NCI-H510A treated with DMSO at 0.1 percent for 48 hours (cell line): ENCODE data around the gene ADSS1.

Experiments used
- DNase-seq: peaks from one replicate; lab custom pipeline; 2025; lab: John Stamatoyannopoulos, UW

ADSS1 gene

DNA sequence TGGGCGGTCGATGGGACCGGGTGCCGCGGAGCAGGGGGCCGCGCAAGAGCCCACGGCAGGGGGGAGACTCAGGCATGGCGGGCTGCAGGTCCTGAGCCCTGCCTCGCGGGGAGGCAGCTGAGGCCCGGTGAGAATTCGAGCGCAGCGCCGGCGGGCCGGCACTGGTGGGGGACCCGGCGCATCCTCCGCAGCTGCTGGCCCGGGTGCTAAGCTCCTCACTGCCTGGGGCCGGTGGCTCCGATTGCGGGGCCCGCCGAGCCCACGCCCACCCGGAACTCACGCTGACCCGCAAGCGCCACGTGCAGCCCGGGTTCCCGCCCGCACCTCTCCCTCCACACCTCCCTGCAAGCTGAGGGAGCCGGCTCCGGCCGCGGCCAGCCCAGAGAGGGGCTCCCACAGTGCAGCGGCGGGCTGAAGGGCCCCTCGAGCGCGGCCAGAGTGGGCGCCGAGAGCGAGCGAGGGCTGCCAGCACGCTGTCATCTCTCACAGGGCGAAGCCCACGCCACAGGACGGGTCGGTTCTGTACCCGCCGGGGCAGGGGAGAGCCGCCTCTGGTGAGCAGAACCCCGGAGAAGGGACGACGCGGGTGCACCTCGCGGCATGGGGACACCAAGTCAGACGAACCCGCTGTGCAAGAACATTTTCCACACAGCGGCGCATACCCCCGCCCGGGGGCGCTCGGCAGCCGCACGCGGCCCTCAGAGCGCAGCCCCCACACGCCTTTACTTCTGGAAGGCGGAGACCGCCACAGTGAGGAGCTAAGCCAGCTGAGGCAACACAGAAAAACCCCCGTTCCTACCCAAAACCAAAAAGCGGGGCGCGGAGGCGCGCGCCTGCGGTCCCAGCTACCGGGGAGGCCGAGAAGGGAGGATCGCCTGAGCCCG, 27.8 kb downstream of the ADSS1 start:
- DNase-seq: peak; percentile 51

DNA sequence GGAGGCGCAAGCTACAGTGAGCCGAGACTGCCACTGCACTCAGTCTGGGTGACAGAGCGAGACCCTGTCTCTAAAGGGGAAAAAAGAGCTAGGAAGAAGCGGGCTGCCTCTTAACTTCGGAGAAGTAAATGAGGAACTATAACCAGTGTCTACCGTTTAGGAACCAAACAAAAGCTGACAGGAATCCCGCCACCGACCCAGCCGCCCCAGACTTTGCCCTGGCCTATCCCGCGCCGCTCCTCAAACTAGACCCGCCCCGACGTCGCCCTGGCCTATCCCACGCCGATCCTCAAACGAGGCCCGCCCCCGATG, 28.4 kb downstream of the ADSS1 start:
- no peak for DNase-seq

DNA sequence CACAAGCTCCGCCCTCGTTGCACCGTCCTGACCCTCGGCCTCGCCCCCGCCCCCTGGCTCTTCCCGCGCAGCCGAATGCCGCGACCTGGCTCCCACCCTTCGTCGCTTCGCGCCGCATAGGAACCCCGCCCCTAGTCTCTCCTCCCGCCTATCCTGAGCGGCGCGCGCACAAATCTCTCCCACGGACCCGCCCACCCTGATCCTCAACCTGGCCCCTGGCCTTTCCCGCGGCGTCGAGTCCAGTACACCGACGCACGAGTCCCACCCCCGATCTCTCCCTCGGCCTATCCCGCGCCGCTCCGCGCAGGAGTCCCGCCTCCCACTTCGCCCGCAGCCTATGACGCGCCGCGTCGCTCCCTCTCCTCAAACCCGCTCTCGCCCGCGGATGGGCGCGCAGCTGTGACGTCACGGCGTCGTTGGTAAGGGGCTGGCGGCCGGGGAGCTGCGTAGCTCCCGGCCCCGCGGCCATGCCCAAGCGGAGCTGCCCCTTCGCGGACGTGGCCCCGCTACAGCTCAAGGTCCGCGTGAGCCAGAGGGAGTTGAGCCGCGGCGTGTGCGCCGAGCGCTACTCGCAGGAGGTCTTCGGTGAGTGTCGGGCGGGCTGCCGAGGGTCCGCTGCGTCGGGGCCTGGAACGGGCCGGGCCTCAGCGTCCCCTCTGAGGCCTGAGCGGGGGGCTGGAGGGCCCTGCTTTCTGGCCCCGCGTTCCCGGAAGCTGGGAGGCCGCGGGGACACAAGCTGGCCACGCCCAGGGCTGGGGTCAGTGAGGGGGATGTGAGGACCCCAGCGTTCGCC, 28.9 kb downstream of the ADSS1 start, which contains the start of gene SIVA1:
SIVA1 (plus strand) TSS at position 413 of the 793 bp plus-strand sequence; CDS start at position 468, 55 bp downstream.
- DNase-seq: peak; percentile 98

DNA sequence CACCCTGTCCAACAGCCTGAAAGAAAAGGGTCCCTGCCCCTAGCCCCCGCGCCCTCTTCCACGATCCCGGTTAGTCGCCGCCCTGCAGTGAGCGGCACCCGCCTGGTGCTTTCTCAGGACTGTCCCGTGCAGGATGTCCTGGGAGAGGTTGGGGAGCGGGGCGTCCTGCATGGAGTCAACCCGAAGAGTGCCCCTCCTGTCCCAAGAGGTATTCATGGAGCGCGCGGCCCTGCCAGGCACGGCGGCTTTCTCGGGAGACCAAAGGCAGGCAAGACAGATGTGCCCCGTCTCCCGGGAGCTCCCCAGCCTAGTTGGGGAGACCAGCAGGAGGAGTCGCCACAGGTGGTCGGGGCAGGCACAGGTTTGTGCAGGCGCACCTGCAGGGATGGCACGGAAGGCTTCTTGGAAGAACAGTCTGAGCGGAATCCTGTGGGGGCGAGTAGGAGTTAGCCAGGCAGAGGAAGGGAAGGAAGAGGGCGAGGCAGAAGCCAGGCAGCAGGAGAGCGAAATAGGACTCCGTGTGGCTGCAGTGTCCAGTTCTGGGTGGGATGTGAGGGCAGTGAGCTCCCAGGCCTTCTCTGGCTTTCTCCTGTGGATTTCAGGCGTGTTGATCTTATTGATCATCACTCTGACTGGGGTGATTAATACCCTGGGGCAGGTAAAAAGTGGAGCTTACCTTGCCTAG, 29.6 kb downstream of the ADSS1 start:
- DNase-seq: no peak

DNA sequence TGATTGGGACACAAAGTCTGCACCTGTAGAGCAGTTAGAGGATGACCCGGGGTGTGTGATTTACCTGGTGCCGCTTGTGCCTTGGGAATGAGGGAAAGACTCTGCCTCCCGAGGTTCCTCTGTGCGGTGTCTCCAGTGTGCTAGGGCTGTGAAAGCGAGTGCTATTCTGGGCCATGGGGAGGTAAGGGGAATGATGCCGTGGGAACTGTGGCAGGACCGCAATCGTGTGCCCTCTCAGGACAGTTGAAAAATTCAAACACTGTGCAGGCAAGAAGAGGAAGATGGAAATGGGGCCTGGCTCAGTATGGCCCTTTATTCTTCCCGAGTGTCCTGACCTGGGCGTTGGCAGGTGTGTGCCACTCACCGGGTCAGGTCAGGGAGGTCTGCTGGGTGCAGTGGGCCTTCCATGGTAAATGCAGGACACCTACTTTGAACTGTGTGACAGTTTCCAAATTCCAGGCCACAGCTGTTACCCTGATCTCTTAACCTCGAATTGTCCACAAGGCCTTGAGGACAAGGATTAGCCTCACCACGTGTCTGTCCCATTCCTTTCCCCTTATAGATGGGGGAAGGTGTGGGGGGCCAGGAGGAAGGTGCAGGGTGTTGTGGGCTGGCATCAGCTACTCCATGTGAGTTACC, 30.3 kb downstream of the ADSS1 start:
- no peak for DNase-seq

DNA sequence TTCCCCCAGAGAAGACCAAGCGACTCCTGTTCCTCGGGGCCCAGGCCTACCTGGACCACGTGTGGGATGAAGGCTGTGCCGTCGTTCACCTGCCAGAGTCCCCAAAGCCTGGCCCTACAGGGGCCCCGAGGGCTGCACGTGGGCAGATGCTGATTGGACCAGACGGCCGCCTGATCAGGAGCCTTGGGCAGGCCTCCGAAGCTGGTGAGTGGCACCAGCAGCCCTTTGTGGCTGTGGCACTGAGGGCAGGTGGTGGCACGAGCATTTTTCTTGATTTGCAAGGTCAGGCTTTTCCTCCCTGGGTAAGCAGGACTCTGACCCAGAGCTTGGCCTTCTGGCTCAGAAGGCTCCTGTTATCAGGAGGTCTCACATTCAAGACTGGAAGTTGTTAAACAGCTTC, 31.6 kb downstream of the ADSS1 start:
- DNase-seq: no peak

DNA sequence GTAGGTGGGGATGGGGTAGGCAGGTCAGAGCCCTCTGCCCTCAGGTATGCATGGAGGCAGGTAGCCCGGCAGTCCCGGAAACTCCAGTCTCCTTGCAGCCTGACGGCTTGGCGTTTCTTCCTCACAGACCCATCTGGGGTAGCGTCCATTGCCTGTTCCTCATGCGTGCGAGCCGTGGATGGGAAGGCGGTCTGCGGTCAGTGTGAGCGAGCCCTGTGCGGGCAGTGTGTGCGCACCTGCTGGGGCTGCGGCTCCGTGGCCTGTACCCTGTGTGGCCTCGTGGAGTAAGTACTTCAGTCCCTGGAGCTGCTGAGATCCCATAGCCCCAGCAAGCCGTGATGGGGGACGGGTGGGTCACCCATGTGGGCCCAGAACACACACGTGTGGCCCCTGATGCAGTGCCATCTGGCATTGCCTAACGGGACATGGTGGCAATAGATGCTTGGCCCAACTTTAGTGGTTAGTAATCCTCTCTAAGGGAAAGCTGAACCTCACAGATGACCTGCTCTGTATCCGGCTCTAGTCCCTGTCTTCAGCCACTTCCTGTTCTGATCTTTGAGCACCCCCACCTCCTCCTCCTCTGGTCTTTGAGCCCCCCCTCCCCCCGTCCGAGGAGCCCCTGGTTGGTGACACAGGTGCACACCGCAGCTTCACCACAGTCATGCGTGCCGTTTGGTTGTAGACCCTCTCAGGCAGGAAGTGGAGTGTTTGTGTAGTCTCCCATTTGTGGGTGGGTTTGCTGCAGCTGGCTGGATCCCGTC, 32.6 kb downstream of the ADSS1 start:
- DNase-seq: no peak

DNA sequence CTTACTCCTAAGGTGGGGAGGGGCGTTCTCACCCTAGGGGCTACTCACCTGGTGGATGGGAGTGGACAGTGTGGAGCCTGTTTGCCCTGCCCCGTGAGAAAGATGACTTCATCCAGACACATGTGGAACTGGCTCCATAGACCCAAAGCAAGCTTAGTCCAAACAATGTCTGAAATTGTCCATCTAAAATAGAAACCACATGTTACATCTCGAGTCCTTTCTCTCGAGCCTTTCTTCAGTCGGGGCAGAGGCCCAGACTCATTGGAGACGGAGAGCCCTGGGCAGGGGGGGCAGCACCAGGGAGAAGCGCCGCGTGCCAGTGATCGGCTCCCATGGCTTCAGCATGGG, 33.2 kb downstream of the ADSS1 start:
- DNase-seq: no peak

DNA sequence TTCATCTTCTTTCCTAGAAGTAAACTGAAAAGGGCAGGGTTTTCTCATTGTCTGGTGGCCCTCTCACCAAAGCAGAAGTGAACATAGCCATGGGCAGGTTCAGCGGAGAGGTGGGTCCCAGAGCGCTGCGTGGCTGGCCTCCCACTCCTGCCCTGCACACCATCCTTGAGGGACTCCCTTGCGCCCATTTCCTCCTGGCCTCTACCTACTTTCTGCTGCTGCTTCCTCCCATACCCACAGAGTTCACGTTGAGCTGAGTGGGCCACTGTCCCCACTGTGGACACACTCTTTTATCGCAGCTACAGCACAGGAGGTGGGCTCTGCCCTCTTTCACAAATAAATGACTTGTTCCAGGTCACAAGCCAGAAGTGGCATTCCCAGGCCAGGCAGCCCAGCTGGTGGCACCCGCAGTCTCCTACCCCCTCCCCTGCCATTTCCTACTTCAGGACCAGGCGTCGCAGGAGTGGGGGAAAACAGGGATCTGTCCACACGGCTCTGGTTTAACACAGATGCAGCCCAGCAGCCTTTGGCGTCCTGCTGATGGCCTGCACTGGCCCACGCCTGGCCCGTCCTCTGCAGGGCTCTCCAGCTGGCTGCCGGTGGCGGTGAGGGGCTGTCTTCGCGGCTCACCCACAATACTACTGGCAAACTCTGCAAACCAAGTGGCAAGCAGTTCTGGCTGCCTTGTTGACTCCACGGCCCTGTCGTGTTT, 33.8 kb downstream of the ADSS1 start:
- DNase-seq: no peak

DNA sequence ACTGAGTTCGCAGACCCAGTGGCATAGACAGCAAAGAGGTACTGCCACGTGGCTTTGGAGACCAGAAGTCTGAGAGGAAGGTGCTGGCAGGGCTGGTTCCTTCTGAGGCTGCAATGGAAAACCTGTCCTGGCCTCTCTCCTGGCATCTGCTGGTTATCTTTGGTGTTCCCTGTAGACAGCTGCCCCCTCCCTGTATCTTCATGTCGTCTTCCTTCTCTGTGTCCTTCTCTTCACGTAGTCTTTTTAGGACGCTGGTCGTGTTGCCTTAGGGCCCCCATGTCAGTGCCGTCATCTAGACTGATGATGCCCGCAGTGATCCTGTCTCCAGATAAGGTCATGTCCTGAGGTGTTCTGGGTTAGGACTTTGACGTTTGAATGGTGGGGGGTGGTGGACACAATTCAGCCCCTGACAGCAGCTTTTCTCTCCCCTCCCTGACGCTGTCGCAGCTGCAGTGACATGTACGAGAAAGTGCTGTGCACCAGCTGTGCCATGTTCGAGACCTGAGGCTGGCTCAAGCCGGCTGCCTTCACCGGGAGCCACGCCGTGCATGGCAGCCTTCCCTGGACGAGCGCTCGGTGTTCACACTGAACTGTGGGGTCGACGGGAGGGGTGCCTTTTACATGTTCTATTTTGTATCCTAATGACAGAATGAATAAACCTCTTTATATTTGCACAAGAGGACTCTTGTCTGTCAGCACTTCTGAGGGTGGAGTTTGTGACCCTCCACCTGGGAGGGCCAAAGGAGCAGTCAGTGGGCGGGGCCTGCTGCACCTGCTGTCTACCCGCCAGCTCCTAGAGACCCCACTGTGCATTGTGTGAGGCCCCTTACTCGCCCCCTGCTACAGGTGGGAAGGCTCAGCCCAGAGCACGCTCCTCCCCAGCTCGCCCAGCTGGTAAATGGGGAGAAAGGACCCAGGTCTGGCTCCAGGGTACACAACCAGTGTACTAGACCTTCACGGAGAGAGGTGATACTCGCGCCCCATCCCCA, 35.2 kb downstream of the ADSS1 start:
- no peak for DNase-seq

DNA sequence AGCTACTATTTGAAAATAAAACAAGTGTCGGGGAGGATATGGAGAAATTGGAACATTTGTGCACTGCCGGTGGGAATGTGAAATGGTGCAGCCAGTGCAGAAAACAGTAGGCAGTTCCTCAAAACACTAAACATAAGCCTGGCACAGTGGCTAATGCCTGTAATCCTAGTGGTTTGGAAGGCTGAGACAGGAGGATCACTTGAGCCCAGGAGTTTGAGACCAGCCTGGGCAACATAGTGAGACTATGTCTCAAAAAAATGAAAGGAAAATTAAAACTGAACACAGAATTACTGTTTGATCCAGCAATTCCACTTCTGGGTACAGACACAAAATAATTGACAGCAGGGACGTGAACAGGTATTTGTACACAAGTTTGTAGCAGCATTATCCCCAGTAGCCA, 41.5 kb downstream of the ADSS1 start:
- no peak for DNase-seq

DNA sequence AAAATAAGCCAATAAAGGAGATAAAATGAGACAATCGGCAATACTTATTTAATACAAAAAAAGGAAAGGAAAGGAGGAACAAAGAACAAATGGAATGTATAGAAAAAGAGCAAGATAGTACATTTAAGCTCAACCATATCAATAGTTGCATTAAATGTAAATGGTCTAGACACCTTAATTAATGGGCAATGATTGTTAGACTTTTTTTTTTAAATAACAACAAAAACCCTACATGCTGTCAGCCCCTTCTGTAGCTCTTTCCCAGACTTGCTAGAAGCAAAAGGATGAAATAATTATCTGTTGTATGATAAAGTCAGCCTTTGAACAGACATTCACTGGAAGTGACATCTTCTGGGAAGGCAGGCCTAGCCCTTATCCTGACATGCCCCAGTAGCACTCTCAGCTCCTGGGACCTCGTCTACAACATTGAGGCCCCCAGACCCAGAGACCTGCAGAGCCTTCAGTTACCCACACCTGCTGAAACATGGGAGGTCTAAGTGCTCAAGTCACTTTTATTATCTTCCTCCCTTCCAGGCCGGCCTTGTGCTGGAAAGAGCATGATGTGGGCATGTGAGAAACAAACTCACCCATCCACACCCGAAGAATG, 42.3 kb downstream of the ADSS1 start:
- DNase-seq: no peak

DNA sequence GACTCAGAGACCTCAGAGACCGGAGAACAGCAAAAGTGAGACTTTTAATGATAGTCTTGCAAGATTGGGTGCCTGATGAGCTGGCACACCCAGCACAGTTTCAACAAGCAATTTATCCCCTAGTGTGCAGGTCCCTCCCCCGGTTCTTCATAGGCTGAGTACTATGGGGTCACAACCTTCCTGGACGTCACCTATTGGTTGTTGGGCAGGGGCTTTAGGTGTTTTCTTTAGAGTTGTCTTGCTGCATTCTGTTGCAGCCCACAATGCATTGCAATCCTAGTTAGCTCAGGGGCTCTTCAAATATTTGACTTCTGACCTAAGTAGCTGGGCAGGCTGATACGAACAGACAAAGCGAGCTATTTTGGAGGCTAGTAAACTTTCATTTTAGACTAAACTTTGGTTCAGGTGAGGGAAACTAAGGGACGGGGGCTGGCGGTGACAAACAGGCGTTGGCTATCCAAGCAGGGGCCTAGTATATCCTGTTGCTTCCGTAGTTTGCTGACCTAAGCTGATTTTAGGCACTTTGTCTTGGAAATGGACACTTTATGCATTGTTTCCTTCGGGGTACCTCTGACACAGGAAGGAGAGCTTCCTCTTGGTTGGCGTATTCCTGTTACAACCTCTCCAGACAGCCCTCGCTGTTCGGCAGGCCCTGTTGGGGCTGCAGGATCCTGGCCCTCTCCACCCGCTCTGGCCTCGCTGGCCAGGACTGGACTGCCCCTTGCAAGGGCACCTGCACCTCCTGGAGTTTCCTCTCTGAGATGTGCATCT, 43.0 kb downstream of the ADSS1 start:
- DNase-seq: no peak

DNA sequence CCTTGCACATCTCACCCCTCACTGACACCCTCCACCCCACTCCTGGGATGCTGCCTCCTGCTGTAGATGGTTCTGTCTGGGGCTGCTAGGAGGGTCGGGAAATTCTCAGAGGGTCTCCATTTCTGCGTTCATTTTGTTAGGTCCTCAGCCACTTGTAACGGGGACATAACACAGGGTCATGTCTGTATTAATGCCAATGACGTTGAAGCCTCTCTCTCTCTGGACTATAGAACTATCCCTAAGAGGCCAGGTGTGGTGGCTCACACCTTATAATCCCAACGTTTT, 43.5 kb downstream of the ADSS1 start:
- no peak for DNase-seq

DNA sequence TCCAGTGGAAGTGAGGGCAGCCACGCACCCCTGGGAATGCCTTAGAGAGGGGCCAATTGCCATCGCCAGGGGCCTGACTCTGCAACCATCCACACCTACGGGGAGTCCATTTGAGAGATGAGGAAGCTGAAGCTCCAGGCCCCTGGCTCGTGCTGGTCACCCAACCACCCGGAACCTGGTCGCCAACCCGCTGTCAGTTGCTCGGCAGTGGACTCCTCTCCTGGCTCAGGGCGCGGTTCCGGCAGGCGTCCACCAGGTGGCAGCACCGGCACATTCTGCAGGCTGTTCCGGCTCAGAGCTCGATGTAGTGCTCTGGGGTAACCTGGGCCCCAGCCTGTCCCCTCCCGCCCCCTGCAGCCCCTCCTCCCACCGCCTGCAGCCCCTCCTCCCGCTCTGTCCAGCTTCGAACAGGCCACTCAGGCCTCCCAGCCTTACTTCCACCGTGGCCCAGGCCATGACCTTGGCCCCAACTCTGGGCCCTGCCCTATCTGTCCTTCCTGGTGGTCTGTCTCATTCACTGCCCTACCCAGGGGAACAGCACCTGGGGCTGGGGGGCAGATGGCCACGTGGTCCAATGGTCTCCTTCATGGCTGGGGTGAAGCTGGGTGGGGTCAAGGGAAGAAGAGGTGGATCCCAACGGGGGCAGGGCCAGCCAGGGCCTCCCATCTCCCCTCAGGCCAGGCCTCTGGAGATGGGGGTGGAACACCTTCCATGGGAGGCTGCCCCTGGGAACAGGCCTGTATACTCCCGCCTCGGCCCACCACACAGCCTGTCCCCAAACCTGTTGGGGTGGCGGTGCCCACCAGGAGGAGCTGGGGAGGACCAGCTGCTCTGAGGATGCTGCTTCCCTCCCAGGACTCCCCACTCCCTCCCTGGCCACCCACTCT, 44.7 kb downstream of the ADSS1 start:
- peak; percentile 83 for DNase-seq

DNA sequence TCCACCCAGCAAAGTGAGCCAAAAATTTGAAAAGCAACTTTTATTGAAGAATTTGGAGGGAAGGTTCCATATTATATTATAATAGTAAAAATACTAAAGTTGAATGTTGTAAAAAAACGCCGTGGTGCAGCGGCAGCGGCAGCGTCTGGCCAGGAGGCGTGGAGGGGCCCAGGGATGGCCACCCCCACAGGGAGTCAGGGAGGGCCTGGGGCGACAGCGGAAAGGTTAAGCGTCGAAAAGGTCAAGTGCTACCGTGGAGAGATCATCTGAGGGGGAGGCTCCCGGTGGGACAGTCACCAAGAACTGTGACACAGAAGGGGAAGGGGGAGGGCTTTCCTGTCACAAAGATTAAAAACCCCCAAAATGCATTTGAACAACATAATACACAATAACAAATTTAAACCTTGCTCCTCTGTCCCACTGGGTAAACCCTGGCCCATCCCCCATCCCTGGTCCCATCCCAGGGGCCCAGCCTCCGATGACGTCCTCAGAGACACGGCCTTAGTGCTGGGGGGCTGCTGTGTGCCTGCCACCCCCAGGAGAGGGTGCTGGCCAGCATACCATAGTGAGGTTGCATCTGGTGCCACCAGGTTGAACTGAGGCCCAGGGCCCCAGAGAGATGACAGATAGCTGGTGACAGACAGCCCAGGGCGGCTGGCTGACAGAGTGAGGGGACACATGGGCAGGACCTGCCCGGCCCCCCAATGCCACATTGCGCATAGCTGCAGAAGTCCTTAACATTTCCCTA, 45.5 kb downstream of the ADSS1 start:
- no peak for DNase-seq

DNA sequence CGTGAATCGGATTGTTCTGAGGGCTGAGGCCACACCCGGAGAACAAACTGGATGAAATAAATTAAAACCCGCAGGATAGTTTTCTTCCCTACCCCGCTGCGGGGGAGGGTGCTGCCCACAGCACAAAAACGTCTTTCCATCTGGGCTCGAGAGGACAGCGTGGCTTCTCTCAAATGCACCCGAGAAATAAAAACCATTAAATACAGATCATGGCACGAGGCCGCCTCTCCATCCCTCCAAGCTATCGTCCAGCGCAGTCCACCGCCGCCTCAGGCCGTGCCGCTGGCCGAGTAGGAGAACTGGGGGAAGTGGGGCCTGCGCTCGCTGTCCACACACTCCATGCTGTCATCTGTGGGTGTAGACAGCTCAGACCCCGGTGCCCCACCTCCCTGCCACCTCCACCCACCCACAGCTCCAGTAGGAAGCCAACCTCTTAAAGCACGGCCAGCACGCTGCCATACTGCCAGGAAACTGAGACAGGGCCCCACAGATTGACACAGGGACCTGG, 46.1 kb downstream of the ADSS1 start:
- no peak for DNase-seq
